GM08714 (cell line): Measurements from ENCODE around the gene SYNDIG1.

ENCODE experiments used
- H3K4me3 ChIP-seq: fragments of 200-500 bp; sonication (Bioruptor generic); 2 replicates; pipeline ENCODE4 v1.5.1; 2014; ENCODE audit warnings: mild to moderate bottlenecking, low read length, inconsistent platforms
- ZNF274 ChIP-seq: IDR thresholded peaks from 2 replicates; pipeline ENCODE4 v1.6.1; 2012; ENCODE audit warnings: mild to moderate bottlenecking, low read depth, low read length

Gene SYNDIG1

GRCh38 chr20:24588047-24588635, 118.7 kb downstream of the SYNDIG1 start:
- no peak for TF ChIP-seq ZNF274
- H3K4me3 ChIP-seq = no peak overlapping the region

DNA sequence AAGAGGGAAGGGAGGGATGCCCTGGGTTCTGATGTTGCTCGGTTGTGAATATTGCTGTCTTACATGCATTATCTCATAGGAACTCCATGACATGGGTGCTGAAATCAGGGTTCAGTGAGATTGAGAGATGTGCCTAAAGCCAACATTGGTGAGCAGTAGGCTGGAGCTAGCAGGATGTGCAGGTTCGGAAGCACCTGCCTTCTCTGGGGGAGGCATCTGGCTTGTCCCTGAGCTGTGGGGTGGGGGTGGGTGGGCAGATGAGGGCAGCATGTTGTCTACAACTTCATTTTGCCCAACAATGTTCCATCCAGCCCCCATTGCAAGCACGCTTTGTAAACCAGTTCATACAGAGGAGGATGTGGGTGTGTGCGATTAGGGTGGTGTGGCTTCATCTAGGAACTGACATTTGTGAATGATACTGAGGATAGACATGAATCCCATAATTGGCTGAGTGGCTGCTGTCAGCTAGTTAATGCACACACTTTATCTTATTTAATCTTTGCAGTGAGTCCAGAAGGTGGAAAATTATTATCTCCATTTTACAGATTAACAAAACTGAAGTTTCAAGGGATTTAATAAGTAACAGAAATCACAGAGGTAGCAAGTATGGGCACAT, 119.4 kb downstream of the SYNDIG1 start:
- no peak overlapping the region for H3K4me3 ChIP-seq
- no peak for TF ChIP-seq ZNF274

- no peak overlapping the region for H3K4me3 ChIP-seq
- TF ChIP-seq ZNF274 = no peak
Measured at GRCh38 chr20:24589381-24589780, 120.0 kb downstream of the SYNDIG1 start.

- no peak overlapping the region for H3K4me3 ChIP-seq
- TF ChIP-seq ZNF274 = no peak
Measured at GRCh38 chr20:24589815-24590177, 120.4 kb downstream of the SYNDIG1 start.

DNA sequence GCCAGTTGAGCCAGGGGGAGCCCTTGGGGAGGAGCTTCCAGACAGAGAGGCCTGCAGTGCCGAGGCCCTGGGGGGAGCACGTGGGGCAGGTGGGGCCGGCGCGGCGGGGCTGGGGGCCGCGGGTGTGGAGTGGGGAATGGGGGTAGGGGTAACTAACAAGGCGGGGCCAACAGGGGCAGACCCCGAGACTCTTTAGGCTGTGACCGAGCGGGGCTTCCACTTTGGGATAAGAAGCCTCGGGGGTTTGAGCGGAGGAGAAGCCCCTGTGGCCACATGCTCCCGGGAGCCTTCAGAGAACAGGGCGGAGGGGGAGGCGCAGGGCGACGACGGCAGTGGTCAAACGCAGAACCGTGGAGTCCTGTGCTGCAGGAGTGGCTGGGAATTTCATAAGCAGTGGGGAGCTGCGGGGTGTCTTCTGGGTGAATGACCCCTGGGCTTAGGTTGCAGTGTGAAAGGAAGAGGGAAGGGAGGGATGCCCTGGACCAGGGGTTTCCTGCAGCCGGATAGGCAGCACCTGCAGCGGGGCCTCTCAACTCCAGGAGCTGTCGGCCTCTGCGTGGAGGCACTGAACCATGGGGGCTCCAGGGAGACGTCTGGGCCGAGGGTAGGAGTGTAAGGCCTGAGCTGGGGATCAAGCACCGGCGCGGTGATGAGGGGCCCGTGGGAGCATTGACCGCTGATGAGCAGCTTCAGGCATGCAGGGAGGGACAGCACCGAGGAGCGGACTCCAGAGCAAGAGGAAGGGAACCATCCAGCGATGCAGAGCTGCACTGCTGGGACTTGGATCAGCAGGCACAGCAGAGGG, 121.0 kb downstream of the SYNDIG1 start:
- no peak for TF ChIP-seq ZNF274
- H3K4me3 ChIP-seq = no peak overlapping the region

GRCh38 chr20:24597051-24597450, 127.6 kb downstream of the SYNDIG1 start:
- no peak overlapping the region for H3K4me3 ChIP-seq
- no peak for TF ChIP-seq ZNF274

GRCh38 chr20:24598346-24598745, 128.9 kb downstream of the SYNDIG1 start:
- no peak overlapping the region for H3K4me3 ChIP-seq
- no peak for TF ChIP-seq ZNF274

- no peak overlapping the region for H3K4me3 ChIP-seq
- TF ChIP-seq ZNF274 = no peak
Measured at GRCh38 chr20:24598996-24599395, 129.6 kb downstream of the SYNDIG1 start.

DNA sequence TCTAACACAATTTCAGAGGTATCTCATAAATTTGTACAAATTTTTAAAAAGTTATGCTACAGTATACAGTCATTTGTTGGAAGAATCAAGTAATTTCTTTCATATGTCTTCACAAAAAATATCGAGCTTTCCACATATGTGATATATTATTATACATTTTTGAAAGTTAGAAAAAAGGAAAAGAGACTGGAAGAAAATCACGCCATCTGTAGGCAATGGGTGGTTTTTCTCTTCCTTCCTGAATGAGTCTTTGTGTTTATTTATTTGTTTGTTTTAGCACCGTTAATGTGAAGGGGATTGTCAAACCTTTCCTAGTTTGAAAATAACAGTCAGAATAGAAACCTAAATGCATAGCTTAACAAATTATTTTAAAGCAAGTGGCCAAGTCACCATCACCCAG, 130.6 kb downstream of the SYNDIG1 start:
- H3K4me3 ChIP-seq = no peak overlapping the region
- no peak for TF ChIP-seq ZNF274

- no peak for TF ChIP-seq ZNF274
- H3K4me3 ChIP-seq = no peak overlapping the region
Measured at GRCh38 chr20:24603454-24603853, 134.0 kb downstream of the SYNDIG1 start.

- H3K4me3 ChIP-seq = no peak overlapping the region
- TF ChIP-seq ZNF274 = no peak
Measured at GRCh38 chr20:24604966-24605665, 135.7 kb downstream of the SYNDIG1 start.

DNA sequence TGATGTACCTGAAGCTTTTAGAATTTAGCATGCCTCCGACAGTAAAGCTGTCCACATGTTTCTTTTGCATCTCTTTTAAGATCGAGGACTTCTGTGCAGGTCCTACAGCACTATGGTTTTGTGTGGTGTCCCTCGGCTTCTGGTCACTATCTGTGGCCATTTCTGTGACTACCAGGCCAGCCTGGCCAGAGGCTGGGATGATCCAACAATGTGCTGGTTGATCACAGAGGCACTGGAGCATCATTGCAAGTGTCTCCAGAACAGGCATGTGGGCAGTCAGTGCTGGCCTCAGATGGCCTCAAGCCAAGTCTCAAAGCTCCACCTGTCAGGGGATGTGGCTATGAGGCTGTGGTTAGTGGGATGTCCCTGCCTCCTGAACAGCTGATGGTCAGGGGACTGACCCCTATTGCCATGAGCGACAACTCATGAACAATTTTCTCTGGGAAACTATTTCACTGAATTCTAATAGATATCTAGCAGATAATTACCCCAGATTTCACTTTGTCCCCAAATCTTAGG, 136.6 kb downstream of the SYNDIG1 start:
- H3K4me3 ChIP-seq = no peak overlapping the region
- TF ChIP-seq ZNF274 = no peak

DNA sequence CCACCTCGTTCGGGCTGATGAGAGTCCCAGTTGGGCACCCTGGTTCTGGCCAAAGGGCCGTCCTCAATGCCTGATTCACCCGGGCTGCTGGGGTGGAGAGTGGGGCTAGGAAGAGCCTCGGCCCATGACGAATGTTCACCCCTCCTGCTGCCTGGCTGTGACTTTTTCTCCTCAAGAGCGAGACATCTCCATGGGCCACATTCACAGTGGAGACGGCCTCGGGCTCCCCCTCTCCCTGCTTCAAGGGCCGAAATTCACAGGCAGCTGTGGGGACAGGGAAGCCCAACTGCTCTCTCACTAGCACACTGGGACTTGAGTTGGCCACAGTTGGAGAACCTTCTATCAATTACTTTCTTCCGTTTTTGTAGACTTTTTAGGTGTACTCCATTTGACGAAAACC, 138.0 kb downstream of the SYNDIG1 start:
- no peak for TF ChIP-seq ZNF274
- no peak overlapping the region for H3K4me3 ChIP-seq

DNA sequence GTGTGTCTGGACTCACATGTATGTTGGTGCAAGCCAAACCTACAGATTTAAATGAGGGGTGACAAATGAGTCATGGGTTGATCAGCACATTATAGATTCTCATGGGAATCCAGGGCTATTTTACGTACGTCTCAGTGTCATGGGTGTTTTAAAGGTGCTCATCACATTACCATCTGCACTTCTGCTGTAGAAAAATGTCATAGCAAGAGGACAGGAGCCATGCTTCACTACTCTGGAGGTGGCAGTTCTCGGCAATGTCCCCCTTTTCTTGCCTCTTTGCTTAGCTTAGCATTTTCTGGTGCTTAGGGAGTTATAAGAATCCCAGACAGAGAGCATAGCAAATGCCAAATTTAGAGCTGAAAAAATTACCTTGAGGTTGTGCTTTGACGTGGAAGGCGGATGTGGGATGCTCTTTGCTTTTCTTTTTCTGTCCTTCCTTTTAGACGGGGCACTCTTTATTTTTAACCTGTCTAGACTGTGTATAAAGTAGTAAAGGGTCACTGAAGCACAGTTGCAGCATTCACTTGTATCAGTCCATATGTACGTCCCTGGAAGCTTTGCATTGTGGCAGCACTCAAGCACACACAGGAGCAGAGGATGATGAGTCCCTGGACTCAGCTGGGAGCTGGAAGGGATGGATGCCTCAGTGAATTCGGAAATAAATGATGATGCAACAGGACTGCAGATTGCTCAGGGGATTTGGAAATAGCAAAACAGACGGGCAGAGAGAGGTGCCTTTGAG, 139.7 kb downstream of the SYNDIG1 start:
- no peak overlapping the region for H3K4me3 ChIP-seq
- no peak for TF ChIP-seq ZNF274
